Activated effector memory CD4-positive, alpha-beta T cell treated with Interleukin-2 at 50 U/mL for 16 hours (primary cell): Measurements from ENCODE around the gene GPR35.

Experiments
- DNase-seq: peaks from one replicate; pipeline ENCODE4 v3.0.0-alpha.2; 2020

Gene GPR35

DNA sequence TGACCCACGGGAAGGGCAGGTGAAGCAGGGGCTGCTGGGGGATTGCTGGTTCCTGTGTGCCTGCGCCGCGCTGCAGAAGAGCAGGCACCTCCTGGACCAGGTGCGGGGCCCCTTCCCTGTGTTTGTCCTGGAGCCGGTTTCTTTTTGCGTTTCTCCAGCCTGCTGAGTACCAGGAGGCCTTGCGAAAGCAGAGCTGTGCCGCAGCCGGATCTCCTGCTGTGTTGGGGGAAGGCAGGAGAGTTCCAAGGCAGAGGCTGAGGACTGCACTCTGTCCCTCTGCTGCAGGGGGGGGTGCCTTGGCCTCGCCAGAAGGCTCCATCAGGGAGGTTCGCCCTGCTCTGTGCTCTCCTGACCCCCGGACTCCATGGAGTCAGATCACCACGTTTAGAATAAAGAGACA, 35.9 kb upstream of the GPR35 start:
- no peak for DNase-seq

DNA sequence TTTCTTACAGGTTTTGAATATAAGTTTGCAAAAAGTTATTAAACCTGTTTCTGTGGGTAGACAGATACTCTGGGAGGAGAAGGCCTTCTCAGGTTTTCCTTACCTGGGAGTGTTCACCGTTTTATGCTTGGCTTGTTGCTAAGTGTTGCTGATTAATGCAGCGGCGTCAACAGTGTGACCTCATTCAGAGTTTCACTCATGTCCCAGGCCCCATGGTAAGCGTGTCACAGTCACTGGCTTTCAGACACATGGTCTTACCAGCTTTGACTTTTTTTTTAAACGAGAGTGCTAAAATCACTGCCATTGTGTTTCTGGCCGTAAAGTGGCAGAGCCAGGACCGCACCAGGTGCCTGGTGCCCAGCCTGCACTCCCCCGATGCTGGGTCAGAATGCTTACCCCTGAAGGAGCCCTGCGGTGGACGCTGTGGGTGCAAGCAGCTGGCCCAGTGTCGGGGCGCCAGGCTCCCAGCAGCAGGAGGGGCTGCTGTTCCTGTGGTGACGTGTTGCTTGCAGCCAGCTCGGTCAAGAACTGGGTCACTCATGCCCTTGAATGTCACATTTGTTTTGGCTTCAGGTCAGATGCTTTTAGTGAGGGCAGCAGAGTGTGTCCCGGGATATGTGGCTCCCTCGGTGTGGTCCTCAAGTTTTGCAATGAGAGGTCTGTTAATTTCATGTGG, 35.3 kb upstream of the GPR35 start:
- DNase-seq = no peak

DNA sequence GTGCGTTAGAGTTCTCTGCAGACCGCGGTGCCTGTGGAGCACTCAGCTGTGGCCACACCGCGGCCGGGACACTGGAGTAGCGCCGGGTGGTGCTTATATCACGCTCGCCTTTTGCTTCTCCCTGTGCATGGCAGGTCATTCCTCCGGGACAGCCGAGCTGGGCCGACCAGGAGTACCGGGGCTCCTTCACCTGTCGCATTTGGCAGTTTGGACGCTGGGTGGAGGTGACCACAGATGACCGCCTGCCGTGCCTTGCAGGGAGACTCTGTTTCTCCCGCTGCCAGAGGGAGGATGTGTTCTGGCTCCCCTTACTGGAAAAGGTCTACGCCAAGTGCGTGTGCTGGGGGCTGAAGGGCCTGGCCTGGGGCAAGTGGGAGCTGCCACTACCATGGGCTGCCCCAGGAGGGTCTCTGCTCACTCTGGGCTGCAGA, 34.6 kb upstream of the GPR35 start:
- no peak for DNase-seq

DNA sequence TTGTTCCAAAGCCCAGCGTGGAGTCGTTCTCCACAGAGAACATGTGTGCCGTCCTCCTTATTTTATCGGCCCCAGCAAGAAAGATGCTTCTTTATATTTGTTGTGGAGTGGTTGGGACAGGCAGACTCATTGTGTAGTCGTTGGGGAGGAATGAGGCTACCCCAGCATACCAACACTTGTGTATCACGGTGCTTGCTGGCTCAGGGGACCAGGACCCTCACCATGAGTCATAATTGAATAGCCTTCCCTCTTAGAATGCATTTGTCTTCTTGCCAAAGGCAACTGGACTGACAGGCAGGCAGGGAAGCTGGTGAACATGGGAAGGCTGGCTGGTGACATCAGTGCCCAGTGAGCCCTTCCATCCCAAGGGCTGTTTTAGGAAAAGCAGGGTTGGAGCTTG, 34.1 kb upstream of the GPR35 start:
- DNase-seq = no peak

DNA sequence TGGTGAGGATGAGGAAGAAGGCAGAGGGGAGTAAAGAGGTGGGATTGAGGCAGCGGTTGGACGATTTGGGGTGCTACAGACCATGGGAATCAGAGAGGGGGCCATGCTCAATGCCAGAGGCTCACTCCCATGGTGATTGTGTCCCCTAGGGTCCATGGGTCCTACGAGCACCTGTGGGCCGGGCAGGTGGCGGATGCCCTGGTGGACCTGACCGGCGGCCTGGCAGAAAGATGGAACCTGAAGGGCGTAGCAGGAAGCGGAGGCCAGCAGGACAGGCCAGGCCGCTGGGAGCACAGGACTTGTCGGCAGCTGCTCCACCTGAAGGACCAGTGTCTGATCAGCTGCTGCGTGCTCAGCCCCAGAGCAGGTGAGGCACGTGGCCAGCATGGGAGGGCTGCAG, 33.5 kb upstream of the GPR35 start:
- no peak for DNase-seq

DNA sequence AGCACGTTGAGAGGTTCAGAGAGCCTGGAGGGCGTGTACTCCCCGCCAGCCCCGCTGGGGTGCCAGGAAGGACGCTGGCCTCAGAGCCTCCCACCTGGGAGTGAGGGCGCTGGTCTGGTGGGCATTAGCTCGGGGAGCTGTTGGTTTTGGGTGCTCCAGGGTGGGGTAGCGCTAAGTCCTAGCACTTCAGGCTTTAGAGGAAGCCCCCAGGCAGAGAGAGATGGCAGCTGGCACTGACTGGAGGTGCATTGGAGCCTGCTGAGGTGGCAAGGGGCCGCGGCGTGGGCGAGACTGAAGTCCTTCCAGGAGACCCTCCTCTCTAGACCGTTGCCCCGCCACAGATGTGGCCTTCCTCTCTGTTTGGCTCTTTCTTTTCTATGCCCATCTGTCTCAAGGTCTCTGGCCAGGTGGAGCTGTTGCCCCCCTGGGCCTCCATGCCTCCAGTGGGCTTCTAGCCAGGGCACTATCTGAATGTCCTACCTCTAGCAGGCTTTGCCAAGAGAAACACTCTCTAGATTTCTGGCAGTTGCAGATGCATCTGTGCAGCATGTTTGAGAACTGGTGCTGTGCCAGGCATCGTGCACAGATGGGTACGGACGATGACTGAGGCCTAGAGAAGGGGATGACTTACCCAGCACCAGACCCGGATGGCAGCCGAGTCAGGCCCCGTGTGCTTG, 32.1 kb upstream of the GPR35 start:
- DNase-seq = no peak

DNA sequence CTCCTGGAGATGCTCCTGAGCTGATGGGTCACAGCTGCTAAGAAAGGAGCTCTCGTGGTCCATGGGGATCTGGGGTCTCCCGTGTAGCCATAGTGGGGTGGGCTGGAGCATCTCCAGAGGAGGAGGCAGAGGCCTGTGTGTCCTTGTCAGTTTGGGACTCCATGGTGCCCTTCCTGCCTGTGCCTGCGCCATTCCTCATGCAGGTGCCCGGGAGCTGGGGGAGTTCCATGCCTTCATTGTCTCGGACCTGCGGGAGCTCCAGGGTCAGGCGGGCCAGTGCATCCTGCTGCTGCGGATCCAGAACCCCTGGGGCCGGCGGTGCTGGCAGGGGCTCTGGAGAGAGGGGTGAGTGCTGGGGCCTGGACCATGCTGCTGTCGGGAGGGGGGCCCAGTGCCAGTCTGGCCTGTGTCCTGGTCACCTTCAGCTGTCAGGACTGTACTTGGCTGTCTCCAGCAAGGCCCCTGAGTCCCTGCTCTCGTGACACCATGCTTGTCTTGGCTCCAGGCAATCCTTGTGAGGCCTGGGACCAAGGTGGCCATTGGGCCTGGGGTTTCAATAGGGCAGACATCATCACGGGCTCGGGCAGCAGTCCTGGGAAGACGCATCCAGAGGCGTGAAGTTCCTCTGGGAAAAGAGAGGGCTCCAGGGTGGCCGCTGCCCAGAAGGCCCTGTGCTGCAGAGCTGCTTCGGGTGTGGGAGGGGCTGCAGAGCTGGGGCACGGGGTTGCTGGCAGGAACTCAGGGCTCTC, 31.4 kb upstream of the GPR35 start:
- no peak for DNase-seq

DNA sequence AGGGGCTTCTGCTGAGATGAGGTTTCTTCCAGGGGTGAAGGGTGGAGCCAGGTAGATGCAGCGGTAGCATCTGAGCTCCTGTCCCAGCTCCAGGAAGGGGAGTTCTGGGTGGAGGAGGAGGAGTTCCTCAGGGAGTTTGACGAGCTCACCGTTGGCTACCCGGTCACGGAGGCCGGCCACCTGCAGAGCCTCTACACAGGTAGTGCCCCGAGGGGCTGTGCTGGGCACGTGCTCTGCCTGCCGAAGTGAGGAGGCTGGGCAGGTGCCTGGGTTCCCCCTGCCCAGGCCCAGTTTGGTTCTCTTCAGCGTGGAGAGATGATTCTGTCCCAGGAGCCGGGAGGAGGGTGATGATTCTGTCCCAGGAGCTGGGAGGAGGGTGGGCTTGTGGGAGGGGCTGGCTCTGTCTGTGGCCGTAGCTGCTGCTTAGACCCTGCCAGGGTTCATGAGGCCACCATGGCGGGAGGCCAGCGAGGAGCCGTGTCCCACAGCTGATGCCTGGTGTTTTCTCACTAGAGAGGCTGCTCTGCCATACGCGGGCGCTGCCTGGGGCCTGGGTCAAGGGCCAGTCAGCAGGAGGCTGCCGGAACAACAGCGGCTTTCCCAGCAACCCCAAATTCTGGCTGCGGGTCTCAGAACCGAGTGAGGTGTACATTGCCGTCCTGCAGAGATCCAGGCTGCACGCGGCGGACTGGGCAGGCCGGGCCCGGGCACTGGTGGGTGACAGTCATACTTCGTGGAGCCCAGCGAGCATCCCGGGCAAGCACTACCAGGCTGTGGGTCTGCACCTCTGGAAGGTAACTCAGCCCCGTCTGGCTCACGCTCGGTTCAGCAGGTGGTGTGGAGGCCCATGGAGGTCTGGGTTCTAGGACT, 30.5 kb upstream of the GPR35 start:
- no peak for DNase-seq

DNA sequence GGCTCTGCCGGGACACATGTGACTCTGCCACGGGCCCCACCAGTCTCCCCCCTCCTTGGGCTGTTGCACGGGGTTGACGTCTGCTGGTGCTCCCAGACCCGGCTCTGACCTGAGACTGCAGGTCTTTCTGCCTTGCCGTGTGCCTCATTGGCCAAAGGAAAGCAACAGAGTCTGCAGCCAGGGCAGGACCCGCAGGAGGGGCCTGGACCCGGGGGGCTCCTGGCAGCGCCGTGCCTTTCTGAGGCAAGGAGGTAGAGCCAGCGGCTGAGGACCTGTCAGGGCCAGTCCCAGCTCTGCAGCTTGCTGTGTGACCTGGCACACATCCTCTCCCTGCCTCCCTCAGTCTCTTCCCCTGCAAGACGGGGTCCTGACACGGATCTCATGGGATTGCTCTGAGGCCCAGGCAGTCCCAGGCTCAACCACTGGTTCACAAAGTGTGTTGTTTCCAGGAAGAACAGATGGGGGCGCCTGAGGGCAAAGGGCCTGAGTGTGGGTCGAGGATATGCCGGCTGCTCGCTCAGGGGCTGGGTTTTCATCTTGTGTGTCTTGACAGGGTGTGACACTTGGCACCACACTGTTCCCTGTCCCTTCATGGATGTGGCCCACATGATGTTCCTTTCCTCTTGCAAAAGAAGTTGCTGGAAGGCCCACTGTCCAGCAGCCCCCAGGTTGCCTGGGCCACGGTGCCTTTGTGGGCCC, 29.8 kb upstream of the GPR35 start:
- no peak for DNase-seq

DNA sequence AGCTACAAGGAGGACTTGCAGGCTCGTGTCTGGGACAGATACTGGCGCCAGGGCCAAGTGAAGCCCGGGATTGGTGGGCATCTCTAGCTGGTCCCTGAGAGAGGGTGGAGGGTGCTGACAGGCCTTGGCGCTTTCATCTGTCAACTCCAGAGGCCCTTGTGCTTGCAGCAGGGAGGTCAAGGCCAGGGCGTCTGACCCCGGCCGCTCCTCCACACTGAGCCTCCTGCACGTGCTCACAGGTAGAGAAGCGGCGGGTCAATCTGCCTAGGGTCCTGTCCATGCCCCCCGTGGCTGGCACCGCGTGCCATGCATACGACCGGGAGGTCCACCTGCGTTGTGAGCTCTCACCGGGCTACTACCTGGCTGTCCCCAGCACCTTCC, 29.2 kb upstream of the GPR35 start:
- DNase-seq = no peak

DNA sequence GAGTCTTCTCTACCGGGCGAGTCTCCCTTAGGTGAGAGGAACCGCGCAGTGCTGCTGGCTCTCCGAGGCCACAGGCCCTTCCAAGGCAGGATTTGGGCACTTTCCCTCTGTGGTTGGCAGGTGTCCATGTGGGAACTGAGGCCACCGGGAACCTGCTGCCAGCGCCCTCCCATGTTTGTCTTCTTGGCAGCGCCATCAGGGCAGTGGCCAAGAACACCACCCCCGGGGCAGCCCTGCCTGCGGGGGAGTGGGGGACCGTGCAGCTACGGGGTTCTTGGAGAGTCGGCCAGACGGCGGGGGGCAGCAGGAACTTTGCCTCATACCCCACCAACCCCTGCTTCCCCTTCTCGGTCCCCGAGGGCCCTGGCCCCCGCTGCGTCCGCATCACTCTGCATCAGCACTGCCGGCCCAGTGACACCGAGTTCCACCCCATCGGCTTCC, 28.8 kb upstream of the GPR35 start:
- no peak for DNase-seq

DNA sequence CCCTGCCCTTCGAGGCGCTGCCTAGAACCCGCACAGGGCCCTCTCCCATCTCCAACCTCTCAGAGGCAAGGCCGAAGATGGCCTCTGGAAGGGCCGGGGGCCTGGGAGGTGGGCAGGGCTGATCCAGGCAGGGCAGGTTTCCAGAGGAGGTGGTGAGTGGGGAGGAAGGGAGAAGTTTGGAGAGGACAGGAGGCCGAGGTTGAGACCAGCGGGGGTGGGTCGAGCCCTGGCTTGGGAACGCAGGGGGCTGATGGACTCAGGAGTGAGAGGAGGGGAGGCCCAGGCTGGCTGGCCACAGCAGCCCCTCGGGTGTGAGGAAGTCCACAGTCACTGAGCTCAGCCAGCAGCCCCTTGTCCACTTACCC, 28.2 kb upstream of the GPR35 start:
- DNase-seq = no peak

DNA sequence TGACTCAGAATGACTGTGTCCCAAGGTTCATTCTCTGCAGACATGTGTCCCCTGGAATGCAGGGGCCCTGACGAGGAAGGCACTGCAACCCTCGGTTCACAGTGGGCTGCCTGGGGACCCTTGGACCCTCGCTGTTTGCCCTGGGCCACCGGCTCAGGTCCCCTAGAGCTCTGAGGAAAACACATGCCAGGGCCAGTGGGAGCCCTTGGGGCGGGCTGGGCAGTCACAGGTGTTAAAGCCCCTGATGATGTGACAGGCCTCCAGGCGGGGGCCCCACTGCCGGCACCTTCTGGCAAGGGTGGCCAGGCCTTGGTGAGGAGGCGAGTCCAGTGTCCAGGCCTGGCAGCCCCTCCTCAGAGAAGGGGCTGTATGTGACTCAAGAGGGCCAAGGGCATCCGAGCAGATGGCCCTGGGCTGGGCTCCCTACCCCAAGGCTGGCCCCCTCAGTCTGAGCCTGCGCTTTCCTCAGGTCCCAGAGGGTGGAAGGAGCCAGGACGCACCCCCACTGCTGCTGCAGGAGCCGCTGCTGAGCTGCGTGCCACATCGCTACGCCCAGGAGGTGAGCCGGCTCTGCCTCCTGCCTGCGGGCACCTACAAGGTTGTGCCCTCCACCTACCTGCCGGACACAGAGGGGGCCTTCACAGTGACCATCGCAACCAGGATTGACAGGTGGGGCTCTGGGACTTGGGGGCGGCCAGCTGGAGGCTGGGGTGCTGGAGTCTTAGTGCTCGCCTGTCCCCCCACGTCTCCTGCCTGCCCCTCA, 27.7 kb upstream of the GPR35 start:
- DNase-seq = no peak

DNA sequence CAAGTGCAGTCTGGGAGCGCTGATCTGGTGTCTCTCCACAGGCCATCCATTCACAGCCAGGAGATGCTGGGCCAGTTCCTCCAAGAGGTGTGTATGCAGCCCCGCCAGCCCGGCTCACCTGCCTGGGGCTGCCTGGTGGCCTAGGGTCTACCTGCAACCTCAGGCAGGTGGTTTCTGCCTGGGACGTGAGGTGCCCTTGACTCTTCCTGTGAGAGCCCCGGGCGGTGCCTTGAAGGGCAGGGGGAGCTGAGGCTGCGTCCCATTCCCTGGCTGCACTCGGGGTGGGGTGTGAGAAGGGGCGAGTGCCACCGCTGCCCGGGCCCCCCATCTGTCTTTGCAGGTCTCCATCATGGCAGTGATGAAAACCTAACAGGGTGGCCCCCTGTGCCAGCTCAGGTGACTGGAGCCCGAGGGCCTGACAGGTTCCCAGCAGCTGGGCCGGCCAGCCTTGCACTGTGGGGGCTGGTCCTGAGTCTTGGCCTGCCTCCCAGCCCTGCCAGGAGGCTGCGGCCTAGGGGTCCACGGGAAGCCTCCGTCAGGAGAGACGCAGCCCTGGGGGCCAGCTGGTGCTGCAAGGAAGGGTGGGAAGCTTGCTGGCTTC, 26.9 kb upstream of the GPR35 start:
- DNase-seq = no peak

DNA sequence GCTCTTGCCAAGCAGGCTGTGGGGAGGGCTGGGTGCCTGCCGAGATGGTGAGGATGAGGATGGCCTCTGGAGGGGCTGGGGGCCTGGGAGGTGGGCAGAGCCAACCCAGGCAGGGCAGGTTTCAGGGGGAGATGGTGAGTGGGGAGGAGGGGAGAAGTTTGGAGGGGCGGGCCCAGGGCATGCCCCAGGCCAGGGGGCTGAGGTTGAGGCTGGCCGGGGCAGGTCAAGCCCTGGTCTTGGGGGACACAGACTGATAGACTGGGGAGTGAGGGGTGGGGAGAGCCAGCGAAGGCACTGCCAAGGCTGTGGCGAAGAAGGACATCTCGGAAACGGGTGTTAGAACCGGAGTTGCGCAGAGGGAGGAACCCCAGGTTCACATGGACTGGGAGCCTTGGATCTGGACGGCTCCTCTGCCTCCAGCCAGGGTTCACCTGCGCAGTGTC, 26.1 kb upstream of the GPR35 start:
- DNase-seq = no peak

DNA sequence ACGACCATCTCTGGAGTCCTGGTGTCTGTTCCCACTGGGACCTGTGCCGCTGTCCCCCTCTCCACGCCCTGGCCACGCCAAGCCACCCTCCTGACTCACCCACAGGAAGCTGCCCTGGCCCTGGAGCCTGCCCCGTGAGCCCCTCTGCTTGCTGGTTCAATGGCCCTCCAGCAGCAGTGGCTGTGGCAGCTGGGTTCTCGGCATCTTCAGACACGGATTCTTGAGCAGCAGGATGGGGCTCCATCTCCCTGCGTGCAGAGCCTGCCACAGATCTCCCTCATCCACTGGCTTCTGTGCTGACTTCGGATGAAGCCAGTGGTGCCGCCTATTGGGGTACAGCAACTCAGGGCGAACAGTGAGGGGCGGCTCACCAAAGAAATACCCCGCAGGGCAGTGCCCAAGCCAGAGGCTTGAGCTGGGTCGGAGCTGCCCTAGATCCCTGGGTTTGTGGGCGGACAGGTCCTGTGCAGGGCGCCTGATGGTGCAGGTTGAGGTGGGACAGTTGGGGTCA, 24.8 kb upstream of the GPR35 start:
- no peak for DNase-seq

DNA sequence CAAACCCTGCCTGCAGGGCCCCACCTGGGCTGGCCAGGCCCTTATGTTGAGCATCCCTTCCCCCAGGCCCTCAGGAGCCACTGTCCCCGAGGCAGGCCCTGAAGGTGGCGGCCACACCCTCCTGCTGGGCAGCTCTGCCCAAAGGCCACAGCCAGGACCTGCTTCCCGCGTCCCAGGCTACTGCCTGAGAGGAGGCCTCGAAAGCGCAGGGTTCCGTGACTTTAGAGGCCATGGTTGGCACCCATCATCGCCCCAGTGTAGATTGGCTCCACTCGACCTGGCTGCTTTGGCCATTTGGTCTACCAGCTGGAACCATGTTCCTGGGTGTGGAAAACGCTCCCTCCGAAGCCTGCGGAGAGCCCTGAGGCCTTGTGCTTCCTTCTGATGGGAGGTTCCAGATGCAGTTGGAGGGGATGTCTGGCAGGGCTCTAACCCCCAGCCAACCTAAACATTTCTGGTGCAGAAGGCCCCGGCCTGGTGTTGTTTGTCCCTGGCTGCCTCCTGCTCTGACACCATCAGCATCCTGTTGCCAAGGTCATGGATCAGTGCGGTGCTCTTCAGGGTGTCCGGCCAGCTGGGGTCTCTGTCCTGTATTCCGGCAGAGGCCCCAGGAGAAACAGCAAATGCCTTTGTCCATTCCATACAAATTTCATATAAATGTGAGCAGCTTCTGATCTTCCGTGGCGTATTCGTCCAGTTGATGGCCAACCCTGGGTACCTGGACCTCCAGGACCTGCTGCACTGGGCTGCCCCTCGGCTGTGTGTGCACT, 24.0 kb upstream of the GPR35 start:
- DNase-seq = no peak

DNA sequence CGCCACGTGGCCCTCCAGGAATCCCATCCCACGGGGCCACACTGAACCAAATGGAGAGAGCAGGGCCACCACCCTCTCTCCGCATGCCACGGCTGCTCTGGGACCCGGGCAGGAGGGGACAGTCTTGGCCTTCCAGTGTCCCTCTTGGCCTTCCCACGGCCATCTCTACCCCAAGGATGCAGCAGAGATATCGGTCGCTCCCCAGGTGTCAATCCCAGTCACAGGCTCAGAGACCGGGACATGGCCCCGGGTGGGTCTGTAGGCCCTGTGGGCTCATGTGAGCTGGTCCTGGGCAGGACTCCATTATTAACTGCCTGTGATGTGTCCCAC, 23.5 kb upstream of the GPR35 start:
- no peak for DNase-seq

DNA sequence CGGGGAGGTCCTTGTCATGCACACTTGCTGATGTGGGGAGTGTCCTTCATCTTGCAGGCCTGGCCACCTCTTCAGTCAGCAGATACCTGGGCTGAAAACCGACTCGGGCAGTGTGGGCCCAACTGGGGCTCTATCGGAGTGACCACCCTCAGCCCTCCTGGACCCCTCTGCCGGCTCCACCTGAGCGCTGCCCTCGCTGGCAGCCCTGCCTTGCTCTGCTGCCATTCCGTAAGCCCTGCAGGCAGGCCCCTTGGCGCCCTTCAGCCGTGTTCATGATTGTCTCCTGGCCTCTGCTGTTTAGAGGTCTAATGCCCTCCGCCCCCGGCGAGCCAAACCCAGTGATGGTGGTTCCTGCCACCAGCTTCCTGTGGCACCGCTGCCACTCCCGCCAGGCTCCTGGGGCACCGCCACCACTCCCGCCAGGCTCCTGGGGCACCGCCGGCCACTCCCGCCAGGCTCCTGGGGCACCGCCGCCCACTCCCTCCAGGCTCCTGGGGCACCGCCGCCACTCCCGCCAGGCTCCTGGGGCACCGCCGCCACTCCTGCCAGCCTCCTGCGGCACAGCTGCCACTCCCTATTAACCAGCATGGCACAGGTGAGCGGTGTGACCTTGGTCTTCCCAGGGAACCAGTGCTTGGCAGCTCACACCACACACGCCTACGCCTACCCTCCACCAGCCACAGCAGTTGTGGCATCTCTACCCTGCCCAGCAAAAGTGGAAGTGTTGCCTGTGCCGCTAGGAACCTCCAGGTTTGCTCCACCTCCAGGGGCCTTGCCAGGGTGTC, 22.8 kb upstream of the GPR35 start:
- DNase-seq = no peak
